Stimulated activated CD4-positive, alpha-beta T cell treated with anti-CD3 and anti-CD28 coated beads, Interleukin-4, amount 100 ng/mL, for 1 hour (primary cell): ENCODE results near the gene CAVIN1.
"Not testable (repeated sequence)": the region's sequence is repeated elsewhere in the genome, so short reads cannot be mapped to it uniquely, and the experiment has no call there.

Experiments
- DNase-seq: peaks from one replicate; pipeline ENCODE4 v3.0.0-alpha.2; 2020

Gene CAVIN1

GRCh38 chr17:42404326-42405055 lies 18.6 kb downstream of the CAVIN1 start:
- DNase-seq = no peak

- peak; percentile 52 for DNase-seq
Measured at GRCh38 chr17:42403150-42403549, 19.9 kb downstream of the CAVIN1 start.

GRCh38 chr17:42402117-42402516 lies 20.9 kb downstream of the CAVIN1 start:
- no peak for DNase-seq

- DNase-seq = not testable (repeated sequence)
Measured at GRCh38 chr17:42400844-42401375, 22.1 kb downstream of the CAVIN1 start.

- DNase-seq = no peak
Measured at GRCh38 chr17:42399948-42400843, 22.9 kb downstream of the CAVIN1 start.

GRCh38 chr17:42399121-42399520 lies 23.9 kb downstream of the CAVIN1 start:
- no peak for DNase-seq

GRCh38 chr17:42395601-42396000 lies 27.5 kb downstream of the CAVIN1 start:
- not testable (repeated sequence) for DNase-seq

- no peak for DNase-seq
Measured at GRCh38 chr17:42394838-42395237, 28.2 kb downstream of the CAVIN1 start.

GRCh38 chr17:42392692-42393415 lies 30.2 kb downstream of the CAVIN1 start:
- no peak for DNase-seq

GRCh38 chr17:42391439-42391838 lies 31.6 kb downstream of the CAVIN1 start:
- not testable (repeated sequence) for DNase-seq

- DNase-seq = no peak
Measured at GRCh38 chr17:42389899-42390298, 33.2 kb downstream of the CAVIN1 start.

GRCh38 chr17:42389135-42389417 lies 34.0 kb downstream of the CAVIN1 start:
- DNase-seq = peak; percentile 73

GRCh38 chr17:42388381-42389134 lies 34.5 kb downstream of the CAVIN1 start, which contains the start of gene STAT3:
STAT3 (minus strand) TSS chr17:42388442; CDS start chr17:42348516, 39,926 bp downstream.
- DNase-seq = peak; percentile 100

GRCh38 chr17:42387661-42388380 lies 35.2 kb downstream of the CAVIN1 start:
- peak; percentile 31 for DNase-seq

GRCh38 chr17:42386777-42387657 lies 36.0 kb downstream of the CAVIN1 start:
- no peak for DNase-seq

GRCh38 chr17:42381898-42382297 lies 41.2 kb downstream of the CAVIN1 start:
- no peak for DNase-seq

- DNase-seq = no peak
Measured at GRCh38 chr17:42380935-42381334, 42.1 kb downstream of the CAVIN1 start.

GRCh38 chr17:42378959-42379594 lies 44.0 kb downstream of the CAVIN1 start:
- no peak for DNase-seq

GRCh38 chr17:42378359-42378958 lies 44.6 kb downstream of the CAVIN1 start:
- no peak for DNase-seq

GRCh38 chr17:42373896-42374295 lies 49.2 kb downstream of the CAVIN1 start:
- no peak for DNase-seq
